GM12878 (cell line): ENCODE results near the gene B9D2. TPM values are rescaled to one million over a fixed set of nuclear protein-coding genes. Genes with fewer than 3 reads are reported as not detected.
A peak's percentile ranks its signal among the peaks of the same experiment; 100 is the strongest.

ENCODE experiments used
- BMI1 ChIP-seq: fragments of 450-650 bp; IDR thresholded peaks from 2 replicates; pipeline ENCODE4 v1.6.1; 2016; ENCODE audit warnings: mild to moderate bottlenecking, moderate library complexity, borderline replicate concordance
- EGR1 ChIP-seq, 2 experiments: IDR thresholded peaks; 1 replicate in 1 of 2; 2 replicates in 1 of 2; pipeline ENCODE4 v1.6.1; 2011 to 2012; ENCODE audit warnings: low read depth in 2 of 2, low read length in 2 of 2, borderline replicate concordance in 1 of 2, mild to moderate bottlenecking in 1 of 2, moderate library complexity in 1 of 2
- EP300 ChIP-seq, 2 experiments: fragments of 150-350 bp in 1 of 2; IDR thresholded peaks; 2 replicates each; pipeline ENCODE4 v1.6.1; 2011 to 2012; ENCODE audit warnings: low read depth in 2 of 2, low read length in 2 of 2, borderline replicate concordance in 1 of 2, improper control_type of control experiment in 1 of 2, inconsistent platforms in 1 of 2; ENCODE audit not compliant: control insufficient read depth in 1 of 2
- ESRRA ChIP-seq: IDR thresholded peaks from 2 replicates; pipeline ENCODE4 v1.6.1; 2012; ENCODE audit warnings: mild to moderate bottlenecking, low read length, improper control_type of control experiment
- GABPA ChIP-seq: IDR thresholded peaks from 2 replicates; pipeline ENCODE4 v1.6.1; 2014; ENCODE audit warnings: antibody characterized with exemption, low read depth, mild to moderate bottlenecking, inconsistent platforms
- IKZF1 ChIP-seq: fragments of 450-650 bp; conservative IDR thresholded peaks from 2 replicates; pipeline ENCODE4 v1.6.1; 2017; ENCODE audit warnings: antibody characterized with exemption, mild to moderate bottlenecking
- KAT2A ChIP-seq: conservative IDR thresholded peaks from 2 replicates; pipeline ENCODE4 v1.6.1; 2011; ENCODE audit warnings: low read depth, low read length; ENCODE audit not compliant: control insufficient read depth
- KLF5 ChIP-seq: fragments of 450-650 bp; IDR thresholded peaks from 2 replicates; pipeline ENCODE4 v1.6.1; 2014; ENCODE audit warnings: mild to moderate bottlenecking; ENCODE audit not compliant: partially characterized antibody
- MEF2A ChIP-seq: IDR thresholded peaks from 2 replicates; pipeline ENCODE4 v1.6.1; 2011; ENCODE audit warnings: low read depth, mild to moderate bottlenecking, low read length, moderate library complexity; ENCODE audit not compliant: insufficient read depth
- MEF2B ChIP-seq: fragments of 450-650 bp; IDR thresholded peaks from 2 replicates; pipeline ENCODE4 v1.6.1; 2018; ENCODE audit warnings: mild to moderate bottlenecking, moderate library complexity; ENCODE audit not compliant: partially characterized antibody, poor library complexity, severe bottlenecking
- MLLT1 ChIP-seq: fragments of 450-650 bp; IDR thresholded peaks from 2 replicates; pipeline ENCODE4 v1.6.1; 2016; ENCODE audit warnings: mild to moderate bottlenecking
- MXI1 ChIP-seq: fragments of 150-350 bp; IDR thresholded peaks from 2 replicates; pipeline ENCODE4 v1.6.1; 2011; ENCODE audit warnings: low read depth, mild to moderate bottlenecking, inconsistent platforms, low read length, improper control_type of control experiment
- MYB ChIP-seq: fragments of 150-350 bp; IDR thresholded peaks from 2 replicates; pipeline ENCODE4 v1.6.1; 2014; ENCODE audit warnings: mild to moderate bottlenecking, low read depth, low read length, borderline replicate concordance
- MYC ChIP-seq: IDR thresholded peaks from 2 replicates; pipeline ENCODE4 v1.6.1; 2011; ENCODE audit warnings: mild to moderate bottlenecking, low read length, moderate library complexity, inconsistent platforms; ENCODE audit not compliant: insufficient read depth, insufficient replicate concordance, insufficient read length, severe bottlenecking
- RAD51 ChIP-seq: fragments of 450-650 bp; IDR thresholded peaks from 2 replicates; pipeline ENCODE4 v1.6.1; 2016; ENCODE audit warnings: moderate library complexity, mild to moderate bottlenecking, inconsistent platforms
- SMARCA5 ChIP-seq: fragments of 450-650 bp; IDR thresholded peaks from 2 replicates; pipeline ENCODE4 v1.6.1; 2017; ENCODE audit warnings: mild to moderate bottlenecking
- SUPT20H ChIP-seq: IDR thresholded peaks from 2 replicates; pipeline ENCODE4 v1.6.1; 2011; ENCODE audit warnings: low read depth, mild to moderate bottlenecking, low read length, moderate library complexity, borderline replicate concordance; ENCODE audit not compliant: control insufficient read depth
- TARDBP ChIP-seq: IDR thresholded peaks from 2 replicates; pipeline ENCODE4 v1.6.1; 2016; ENCODE audit warnings: borderline replicate concordance
- USF1 ChIP-seq: IDR thresholded peaks from 2 replicates; pipeline ENCODE4 v1.6.1; 2011; ENCODE audit warnings: borderline replicate concordance, low read depth, mild to moderate bottlenecking, moderate library complexity, mixed read lengths, low read length; ENCODE audit not compliant: insufficient read depth; ENCODE audit errors: extremely low read length
- YY1 ChIP-seq: IDR thresholded peaks from 2 replicates; pipeline ENCODE4 v1.6.1; 2011; ENCODE audit warnings: low read depth, mild to moderate bottlenecking, low read length
- ZBTB4 ChIP-seq: fragments of 450-650 bp; formaldehyde crosslinking; IDR thresholded peaks from 2 replicates; pipeline ENCODE4 v1.4.0; 2022; ENCODE audit warnings: mild to moderate bottlenecking, moderate library complexity
- ZSCAN29 ChIP-seq: fragments of 450-650 bp; IDR thresholded peaks from 2 replicates; pipeline ENCODE4 v1.6.1; 2017; ENCODE audit warnings: mild to moderate bottlenecking, moderate library complexity
- polyA plus RNA-seq, 11 experiments: library from polyadenylated mRNA; depleted of rRNA in 4 of 11; unstranded in 6 of 11; stranded (reverse) in 5 of 11; fragments of >200 nt; fragmentation: Nextera tagmentation in 4 of 11; fragmentation: Illumina TruSeq in 1 of 11; extraction: Ambion mirVana in 4 of 11; extraction: Trizol in 1 of 11; gene quantifications; 1 replicate in 1 of 11; 2 replicates in 10 of 11; pipeline versions ENCODE4 v1.2.1 to v1.2.3, GENCODE V29; 2011 to 2016; ENCODE audit warnings: inconsistent platforms in 2 of 11, missing spikeins in 2 of 11, low read depth in 1 of 11
- total RNA-seq, 4 experiments: library from RNA; depleted of rRNA in 3 of 4; stranded (reverse); fragments of >200 nt in 3 of 4; fragmentation: Illumina TruSeq in 1 of 4; extraction: Trizol in 1 of 4; gene quantifications; 2 replicates each; pipeline versions ENCODE4 v1.2.1 to v1.2.3, GENCODE V29; 2013 to 2021

B9D2 gene
- total and polyA plus RNA-seq, 10 of the 15 experiments (the other 5 are each of a cell fraction or from before 2014, with no cell fraction given): 2.4 to 12.4 (median 5.0) TPM

DNA sequence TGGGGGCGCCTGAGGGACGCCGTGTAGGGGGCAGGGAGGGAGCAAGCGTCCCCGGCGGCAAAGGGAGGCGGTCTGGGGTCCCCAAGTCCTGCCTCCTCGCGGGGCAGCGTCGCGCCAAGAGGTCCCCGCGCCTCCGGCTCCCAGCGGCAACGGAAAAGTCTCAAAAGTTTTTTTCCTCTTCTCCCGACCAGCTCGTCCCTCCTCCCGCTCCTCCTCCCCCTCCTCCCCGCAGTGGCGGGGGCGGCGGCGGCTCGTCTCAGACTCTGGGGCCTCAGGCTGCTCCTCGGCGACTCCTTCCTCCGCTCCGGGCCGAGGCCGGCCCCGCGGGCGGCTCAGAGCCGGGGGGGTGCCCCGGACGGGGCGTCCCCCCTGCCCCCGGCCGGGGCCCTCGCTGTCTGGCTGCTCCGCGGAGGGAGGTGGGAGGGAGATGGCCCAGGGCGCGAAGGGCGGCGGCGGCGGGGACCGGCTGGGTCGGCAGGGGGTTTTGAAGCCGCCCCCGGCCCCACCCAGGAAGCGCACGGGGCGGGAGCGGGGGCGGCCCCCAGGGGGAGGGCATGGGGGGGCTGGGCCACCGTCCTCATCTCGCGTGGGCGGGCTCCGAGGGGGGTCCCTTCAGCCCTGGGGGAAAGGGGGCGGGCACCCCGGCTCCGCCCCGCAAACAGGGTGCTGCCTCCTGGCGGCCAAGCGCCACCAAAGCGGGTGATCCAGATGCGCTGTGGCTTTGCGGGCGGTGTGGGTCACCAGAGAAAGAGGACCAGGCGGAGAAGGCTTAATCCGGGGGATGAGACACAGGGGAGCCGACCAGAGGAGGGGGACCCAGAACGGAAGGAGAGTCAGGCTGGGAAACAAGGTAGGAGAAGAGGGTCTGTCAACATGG lies 10.2 kb downstream of the B9D2 start, which contains the start of gene TGFB1 (continued):
- TF ChIP-seq MLLT1 (peak; percentile 75; the same call in 1 of the 2 replicates), MYC (no peak), SUPT20H (no peak), TARDBP (no peak), EP300 (IDR thresholded peaks at IDR 0.05; ENCODE audit: borderline replicate concordance in 1 of 2, control insufficient read depth in 1 of 2, low read depth in 2 of 2, low read length in 2 of 2) (peak in 1 of 2 experiments; percentile 27; a peak in 1 of 4 replicates), SMARCA5 (peak; percentile 51; the same call in 1 of the 2 replicates), EGR1 (IDR thresholded peaks at IDR 0.05; ENCODE audit: borderline replicate concordance in 1 of 2, low read depth in 2 of 2, low read length in 2 of 2) (peak; percentile 38 to 99), ZSCAN29 (no peak), MEF2B (peak; percentile 46), GABPA (no peak), ESRRA (no peak), USF1 (no peak), RAD51 (no peak), ZBTB4 (no peak), BMI1 (no peak), MXI1 (peak; percentile 18; the same call in 1 of the 2 replicates), MEF2A (no peak), KLF5 (no peak), MYB (0 out of 2 replicates have a peak, but pooled peaks have one; percentile 17), IKZF1 (peak; percentile 82), KAT2A (no peak), YY1 (peak; percentile 66)
